Nephron progenitor cell (in vitro differentiated cells): ENCODE measurements around the gene LGALS3BP.

Experiments used
- DNase-seq: peaks from one replicate; pipeline ENCODE4 v3.0.0; 2021
- H3K27ac Mint-ChIP-seq: 2 replicates; pipeline ENCODE4 v1.8.0; 2021; ENCODE audit warnings: mild to moderate bottlenecking, moderate library complexity, mixed read lengths
- H3K27me3 Mint-ChIP-seq: 2 replicates; pipeline ENCODE4 v1.8.0; 2021; ENCODE audit warnings: mild to moderate bottlenecking, low read depth, mixed read lengths; ENCODE audit not compliant: poor library complexity
- H3K36me3 Mint-ChIP-seq: 2 replicates; pipeline ENCODE4 v1.8.0; 2021; ENCODE audit warnings: low read depth, mixed read lengths
- H3K4me1 Mint-ChIP-seq: 2 replicates; pipeline ENCODE4 v1.8.0; 2021; ENCODE audit warnings: mixed read lengths
- H3K4me3 Mint-ChIP-seq: 2 replicates; pipeline ENCODE4 v1.8.0; 2021; ENCODE audit warnings: mild to moderate bottlenecking, moderate library complexity, mixed read lengths
- H3K9me3 Mint-ChIP-seq: 2 replicates; pipeline ENCODE4 v1.8.0; 2021; ENCODE audit warnings: mild to moderate bottlenecking, moderate library complexity, mixed read lengths
- TF ChIP-seq, protein P1 (sequence below): fragments of 200-600 bp; sonication (generic); IDR thresholded peaks from 2 replicates; pipeline ENCODE4 v1.5.0; 2021; ENCODE audit warnings: antibody characterized with exemption

Gene LGALS3BP

DNA sequence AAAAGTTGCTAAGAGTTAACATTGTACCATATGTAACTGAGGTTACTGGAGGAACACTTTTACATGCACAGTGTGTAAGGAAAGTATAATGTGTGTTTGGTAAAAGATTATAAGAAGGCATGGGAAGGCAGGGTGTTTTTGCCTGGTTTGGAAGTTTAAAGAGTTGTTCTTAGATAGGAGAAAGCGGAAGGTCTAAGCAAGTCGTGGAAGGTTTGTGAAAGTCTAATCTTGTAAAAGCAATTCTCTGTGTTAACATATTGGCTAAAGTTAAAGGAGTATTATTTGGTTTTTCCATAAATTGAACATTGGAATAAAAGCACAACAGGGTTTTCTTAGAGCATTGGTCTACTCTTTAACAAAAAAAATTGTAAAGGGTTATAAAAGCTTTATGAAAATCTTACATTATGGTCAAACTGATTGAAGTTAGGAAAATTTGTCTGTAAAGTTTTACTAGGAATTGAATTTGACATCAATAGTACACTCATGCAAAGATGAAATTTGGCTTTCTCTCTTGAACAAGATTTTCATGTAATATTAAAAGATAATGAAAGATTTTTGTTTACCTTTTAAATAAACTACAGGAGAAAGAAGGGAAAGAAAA lies 34.5 kb upstream of the LGALS3BP start:
- no peak overlapping the region for H3K27ac Mint-ChIP-seq
- no peak for DNase-seq
- peaks cover 16% of the 10 kb centered on the region for H3K4me1 Mint-ChIP-seq
- no peaks in the 10 kb centered on the region for H3K36me3 Mint-ChIP-seq
- H3K9me3 Mint-ChIP-seq: peaks cover 62% of the 10 kb centered on the region
- TF ChIP-seq, protein P1, sequence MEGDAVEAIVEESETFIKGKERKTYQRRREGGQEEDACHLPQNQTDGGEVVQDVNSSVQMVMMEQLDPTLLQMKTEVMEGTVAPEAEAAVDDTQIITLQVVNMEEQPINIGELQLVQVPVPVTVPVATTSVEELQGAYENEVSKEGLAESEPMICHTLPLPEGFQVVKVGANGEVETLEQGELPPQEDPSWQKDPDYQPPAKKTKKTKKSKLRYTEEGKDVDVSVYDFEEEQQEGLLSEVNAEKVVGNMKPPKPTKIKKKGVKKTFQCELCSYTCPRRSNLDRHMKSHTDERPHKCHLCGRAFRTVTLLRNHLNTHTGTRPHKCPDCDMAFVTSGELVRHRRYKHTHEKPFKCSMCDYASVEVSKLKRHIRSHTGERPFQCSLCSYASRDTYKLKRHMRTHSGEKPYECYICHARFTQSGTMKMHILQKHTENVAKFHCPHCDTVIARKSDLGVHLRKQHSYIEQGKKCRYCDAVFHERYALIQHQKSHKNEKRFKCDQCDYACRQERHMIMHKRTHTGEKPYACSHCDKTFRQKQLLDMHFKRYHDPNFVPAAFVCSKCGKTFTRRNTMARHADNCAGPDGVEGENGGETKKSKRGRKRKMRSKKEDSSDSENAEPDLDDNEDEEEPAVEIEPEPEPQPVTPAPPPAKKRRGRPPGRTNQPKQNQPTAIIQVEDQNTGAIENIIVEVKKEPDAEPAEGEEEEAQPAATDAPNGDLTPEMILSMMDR: no peak
- H3K27me3 Mint-ChIP-seq: peaks cover 31% of the 10 kb centered on the region
- H3K4me3 Mint-ChIP-seq: no peak overlapping the region

DNA sequence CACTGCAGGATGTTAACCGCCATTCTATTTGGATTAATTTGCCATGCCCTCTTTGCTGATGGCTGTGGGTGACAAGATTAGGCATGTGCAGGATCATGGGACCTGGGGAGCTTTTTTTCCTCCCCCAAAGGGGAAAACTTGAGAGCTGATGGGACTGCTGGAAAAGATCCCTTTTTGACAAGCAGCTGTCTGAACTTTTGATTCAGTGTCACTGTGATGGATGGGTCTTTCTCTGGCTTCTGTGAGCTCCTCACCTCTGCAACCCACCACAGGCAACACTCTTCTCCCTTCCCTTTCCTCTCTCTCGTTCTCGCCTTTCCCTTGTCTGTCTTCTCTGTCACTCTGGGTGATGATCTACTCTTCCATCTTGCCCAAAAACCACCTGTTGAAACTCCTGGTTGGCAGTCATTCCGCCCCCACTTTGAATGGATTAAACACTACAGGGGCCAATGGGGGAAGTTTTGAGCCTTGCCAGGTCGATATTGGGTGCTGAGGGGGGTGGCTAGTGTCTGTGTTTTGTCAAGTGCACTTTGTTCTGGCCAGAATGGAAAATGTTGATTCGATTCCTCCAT lies 32.9 kb upstream of the LGALS3BP start:
- DNase-seq: no peak
- TF ChIP-seq, protein P1: no peak
- Mint-ChIP-seq H3K4me1 (peaks cover 30% of the 10 kb centered on the region), H3K36me3 (no peaks in the 10 kb centered on the region), H3K27me3 (peaks cover 28% of the 10 kb centered on the region), H3K4me3 (no peak overlapping the region), H3K9me3 (peaks cover 62% of the 10 kb centered on the region), H3K27ac (no peak overlapping the region)

- Mint-ChIP-seq H3K27me3 (peaks cover 23% of the 10 kb centered on the region), H3K36me3 (peaks cover 5% of the 10 kb centered on the region), H3K4me3 (no peak overlapping the region)
Measured at GRCh38 chr17:79011451-79012147, 31.9 kb upstream of the LGALS3BP start.

DNA sequence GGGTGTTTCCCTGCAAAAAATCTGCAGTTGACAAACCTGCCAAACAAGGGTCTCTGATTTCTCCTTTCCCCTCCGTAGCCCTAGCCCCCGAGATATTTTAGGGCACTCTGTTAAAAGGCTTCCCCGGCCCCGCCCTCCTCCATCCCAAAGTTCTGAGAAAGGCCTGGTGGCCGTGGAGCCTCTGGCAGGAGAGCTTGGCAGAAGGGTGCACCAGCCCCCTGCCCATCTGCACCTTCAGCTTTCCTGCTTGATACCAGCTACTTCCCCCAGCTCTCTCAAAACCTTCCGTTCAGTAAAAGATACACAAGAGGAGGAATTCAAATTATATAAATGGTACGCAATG lies 30.6 kb upstream of the LGALS3BP start:
- H3K27me3 Mint-ChIP-seq: peaks cover 20% of the 10 kb centered on the region
- H3K36me3 Mint-ChIP-seq: peaks cover 5% of the 10 kb centered on the region

More at GRCh38 chr17:79011451-79012147, 31.9 kb upstream of the LGALS3BP start:
- Mint-ChIP-seq H3K9me3 (peaks cover 53% of the 10 kb centered on the region), H3K4me1 (peaks cover 40% of the 10 kb centered on the region), H3K27ac (no peak overlapping the region)
- TF ChIP-seq, protein P1: no peak
- no peak for DNase-seq

GRCh38 chr17:79009397-79010303 lies 29.9 kb upstream of the LGALS3BP start, which contains the start of gene CANT1:
Gene CANT1, minus strand, starts transcription at chr17:79009764. Its CDS starts 12,142 bp downstream, at chr17:78997622.
- H3K36me3 Mint-ChIP-seq: peaks cover 5% of the 10 kb centered on the region
- peak within 1 kb of the TSS; percentile 97 for H3K4me3 Mint-ChIP-seq
- peaks cover 20% of the 10 kb centered on the region for H3K27me3 Mint-ChIP-seq
- peaks cover 50% of the 10 kb centered on the region for H3K4me1 Mint-ChIP-seq
- H3K27ac Mint-ChIP-seq: peak within 1 kb of the TSS; percentile 81
- DNase-seq: peak; percentile 91
- H3K9me3 Mint-ChIP-seq: peaks cover 39% of the 10 kb centered on the region
- TF ChIP-seq, protein P1: no peak

More for the DNA sequence above, 30.6 kb upstream of the LGALS3BP start:
- Mint-ChIP-seq H3K9me3 (peaks cover 45% of the 10 kb centered on the region), H3K27ac (no peak overlapping the region), H3K4me1 (peaks cover 50% of the 10 kb centered on the region), H3K4me3 (peak overlapping the region; percentile 97)
- no peak for DNase-seq
- TF ChIP-seq, protein P1: no peak
